ENCODE measurements around the gene SULT1C2.

SULT1C2 gene

DNA sequence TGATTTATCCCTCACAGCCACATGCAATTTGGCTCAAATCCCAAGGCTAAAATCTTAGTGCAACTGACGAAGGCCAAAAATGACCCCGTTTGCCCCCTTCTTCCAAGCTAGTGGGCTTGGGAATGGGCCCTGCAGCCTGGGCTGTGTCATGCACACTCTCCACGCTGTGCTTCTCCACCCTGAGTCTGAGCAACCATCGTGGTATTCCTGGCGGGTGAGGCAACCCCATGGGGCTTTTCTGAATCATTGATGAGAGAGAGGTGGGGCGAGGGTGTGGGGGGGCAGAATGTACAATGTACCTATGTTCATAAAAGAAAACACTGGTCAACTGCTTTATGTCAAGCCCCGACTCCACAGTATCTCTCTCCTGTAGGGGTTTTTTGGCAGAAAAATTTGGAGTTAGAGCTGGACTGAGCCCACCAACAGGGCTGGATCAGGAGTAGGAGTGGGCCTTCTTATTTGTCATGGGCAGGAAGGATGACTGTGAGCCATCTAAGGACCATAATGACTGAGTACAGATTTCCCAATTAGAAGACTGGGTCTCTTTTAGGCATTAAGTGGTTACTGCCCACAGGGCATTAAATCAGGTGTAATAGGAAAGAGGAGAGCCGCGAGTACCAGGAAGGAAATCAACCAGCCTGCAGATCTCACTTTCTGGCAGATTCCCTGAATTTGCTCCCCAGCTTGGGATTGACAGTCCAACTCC, 8.9 kb downstream of the SULT1C2 start:
- DNase-seq, result no peak

DNA sequence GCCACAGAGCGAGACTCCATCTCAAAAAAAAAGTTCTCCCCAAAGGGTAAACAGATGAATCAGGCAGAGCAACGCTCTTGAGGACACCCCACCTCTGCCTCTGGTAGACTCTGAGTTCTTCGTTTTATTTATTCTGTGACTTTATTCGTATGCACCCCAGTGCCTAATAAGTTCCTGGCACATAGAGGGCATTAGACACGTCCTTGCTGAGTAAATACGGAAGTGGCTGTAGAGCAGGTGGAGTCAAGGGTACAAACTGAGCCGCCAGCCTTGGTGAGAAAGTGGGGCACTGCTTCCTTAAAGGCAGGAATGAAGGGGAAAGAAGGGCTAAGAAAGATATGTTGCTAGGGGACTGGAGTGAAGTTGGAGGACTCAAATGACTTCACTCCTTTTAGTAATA, 12.9 kb downstream of the SULT1C2 start:
- DNase-seq, result no peak

DNA sequence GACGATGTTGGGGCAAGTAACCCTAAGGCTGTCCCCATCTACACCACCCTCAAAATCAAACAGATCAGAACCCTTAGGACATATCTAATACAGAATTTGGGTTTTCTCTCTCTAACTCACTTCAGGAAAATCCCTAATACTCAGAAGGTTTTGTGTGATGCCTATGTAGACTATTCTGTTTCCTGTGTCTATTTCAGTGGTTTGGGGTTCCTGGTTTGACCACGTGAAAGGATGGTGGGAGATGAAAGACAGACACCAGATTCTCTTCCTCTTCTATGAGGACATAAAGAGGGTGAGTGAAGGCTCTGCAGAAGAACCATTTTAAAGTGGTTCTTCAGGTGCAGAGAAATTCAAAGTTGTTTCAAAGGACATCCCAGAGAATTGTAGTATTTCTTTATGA, 16.3 kb downstream of the SULT1C2 start:
- no peak for DNase-seq

DNA sequence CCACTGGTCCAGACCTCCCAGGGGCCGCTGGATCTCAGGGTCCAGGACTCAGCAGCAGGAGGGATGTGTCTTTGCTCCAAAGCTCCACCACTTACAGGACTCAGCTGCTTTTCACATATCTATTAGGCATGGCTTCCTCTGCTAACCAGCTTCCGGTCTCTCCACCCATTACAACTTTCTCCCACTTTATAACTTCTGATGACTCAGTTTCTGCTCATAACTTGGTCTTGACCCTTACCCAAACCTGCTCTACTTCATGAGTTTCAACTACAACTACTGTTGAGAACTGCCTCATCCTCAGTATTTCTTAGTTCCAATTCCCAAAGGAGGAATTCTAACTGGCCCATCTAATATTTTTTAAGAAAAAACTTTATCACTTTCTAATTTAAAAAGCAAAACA, 17.2 kb downstream of the SULT1C2 start:
- DNase-seq, result no peak

DNA sequence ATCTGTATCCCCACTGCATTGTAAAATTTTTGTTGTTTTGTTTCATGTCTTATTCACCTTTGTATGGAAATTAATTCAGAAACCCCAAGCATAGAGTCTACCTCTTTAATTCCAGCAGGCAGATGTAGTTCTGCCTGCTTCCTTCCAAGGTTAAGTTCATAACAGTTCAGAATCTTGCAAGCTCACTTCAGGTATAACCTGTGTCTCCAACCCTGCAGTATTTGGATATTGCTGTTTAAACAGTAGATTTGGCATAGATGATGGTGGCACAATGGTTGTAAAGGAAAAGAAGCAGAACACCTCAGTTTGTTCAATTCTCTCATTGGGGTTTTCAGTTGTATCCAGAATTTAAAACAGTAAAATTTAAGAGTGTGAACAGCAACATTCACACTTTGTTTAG, 21.2 kb downstream of the SULT1C2 start:
- no peak for DNase-seq

DNA sequence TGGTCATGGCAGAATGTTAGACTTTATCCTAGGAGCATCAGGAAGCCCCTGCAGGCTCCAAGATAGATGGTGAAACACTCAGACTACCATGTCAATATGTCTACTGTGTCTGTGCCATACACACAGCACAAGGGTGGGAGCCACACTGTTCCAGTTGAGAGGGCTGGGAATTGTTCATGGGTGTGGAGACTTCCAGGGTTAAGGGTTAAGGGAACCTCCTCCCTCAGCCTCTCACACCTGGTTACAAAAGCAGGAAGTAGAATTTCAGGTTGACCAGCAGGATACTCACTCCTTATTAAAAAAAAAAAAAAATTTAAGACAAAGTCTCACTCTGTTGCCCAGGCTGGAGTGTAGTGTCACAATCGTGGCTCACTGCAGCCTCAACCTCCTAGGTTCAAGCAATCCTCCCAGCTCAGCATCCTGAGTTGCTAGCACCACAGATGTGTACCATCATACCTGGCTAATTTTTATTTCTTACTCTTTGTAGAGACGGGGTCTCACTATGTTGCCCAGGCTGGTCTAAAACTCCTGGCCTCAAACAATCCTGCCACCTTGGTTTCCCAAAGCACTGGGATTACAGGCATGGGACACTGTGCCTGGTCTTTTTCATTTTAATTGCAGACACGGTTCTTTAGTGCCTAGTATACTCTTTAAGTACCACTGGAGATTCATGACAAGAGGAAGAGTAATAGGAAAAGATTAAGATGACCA, 26.0 kb downstream of the SULT1C2 start:
- no peak for DNase-seq

DNA sequence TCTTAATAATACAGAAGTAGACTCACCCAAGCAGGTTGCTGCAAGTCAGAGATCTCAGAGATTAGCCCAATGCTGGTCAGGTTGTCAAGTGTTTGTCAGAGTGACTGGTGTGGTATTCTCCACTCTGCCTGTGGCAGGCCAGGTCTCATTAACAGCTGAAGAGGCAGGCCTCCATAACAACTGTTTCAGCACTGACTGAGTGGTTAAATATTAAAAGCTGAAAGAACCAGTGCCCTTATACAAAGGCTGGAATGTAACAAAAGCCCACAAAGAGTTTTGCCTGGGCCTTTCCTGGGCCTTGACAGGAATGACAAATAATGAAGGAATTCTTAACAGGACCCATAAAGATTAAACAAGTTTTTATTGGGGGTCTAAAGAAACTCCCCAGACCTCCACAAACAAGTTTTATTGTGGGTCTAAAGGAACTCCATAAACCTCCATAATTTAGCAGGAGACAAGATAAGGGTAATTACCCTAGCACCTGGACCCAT, 26.8 kb downstream of the SULT1C2 start:
- DNase-seq, result no peak

DNA sequence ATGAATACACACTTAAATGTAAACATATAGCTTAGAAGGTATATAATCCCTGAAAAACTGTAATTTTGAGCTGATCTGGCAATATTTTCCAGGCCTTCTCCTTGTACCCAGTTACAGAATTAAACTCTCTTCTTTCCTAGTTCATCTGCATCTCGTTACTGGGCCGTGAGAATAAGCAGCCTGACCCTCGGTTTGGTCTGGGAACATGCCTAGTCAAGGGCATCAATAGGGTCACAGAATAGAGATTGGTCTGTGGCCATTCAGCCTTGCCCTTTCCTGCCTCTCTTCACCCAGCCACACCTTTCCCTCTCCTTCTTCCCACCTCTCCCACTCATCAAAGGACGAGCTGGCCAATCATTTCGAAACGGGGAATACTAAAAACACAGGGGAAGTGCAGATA, 27.3 kb downstream of the SULT1C2 start:
- DNase-seq, result no peak

DNA sequence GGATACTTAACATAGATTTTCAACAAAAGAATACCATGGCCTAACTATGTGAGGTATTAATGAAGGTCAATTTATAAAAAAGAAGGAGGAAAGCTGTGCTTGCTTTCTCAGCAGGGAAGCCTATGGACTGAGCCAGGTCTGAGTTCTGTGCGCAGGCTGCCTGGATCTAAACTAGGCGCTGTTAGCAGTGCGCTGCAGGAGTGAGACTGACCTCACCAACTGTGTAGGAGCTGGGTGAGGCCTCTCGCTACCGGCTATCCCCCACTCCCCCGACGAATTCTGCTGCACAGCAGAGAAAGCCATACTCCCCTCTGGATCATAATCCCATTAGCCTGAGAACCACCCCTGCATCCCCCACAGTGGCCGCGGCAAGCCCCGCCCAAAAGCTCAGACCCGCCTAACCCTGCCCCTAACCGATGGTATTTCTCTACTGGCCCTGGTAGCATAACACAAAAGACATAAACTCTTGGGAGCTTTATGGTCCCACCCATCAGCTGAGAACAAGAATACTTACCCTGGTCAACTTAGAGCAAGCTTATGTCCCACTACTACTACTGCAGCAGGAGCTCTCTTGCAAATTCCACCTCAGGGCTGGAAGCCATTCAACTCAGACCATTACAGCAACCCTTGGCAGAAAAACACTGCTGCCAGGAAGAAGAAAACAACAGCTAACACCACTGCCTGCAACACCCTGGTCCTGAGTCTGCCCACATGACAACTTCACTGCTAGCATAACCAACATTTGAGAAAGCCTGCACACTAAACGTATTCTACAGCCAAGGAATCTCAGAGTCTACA, 28.0 kb downstream of the SULT1C2 start:
- DNase-seq, result no peak

DNA sequence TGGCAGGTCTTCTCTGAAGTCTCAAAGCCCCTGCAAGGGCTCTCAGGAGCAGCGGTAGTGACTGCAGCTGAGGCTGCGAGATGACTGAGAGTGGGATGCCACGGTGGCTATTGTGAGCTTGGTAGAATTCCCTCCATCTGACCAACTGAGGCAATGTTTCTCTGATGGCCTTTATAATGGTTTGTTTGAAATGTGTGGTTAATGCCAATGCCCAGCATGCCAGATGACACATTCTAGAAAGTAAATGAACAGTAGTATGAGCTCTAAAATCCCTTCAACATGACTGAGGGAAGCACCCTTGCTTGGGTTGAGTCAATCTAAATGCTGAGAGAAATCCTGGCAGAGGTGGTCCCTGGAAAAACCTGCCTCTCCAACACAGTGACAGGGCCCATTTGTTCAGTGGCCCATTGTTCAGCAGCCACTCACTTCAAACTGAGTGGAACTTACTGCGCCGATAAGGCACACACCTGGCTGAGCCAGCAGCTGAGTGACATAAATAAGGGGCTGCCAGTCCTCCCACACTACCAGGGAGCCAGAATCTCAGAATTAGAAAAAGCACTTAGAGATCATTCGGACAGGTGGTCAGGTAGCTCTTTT, 31.7 kb downstream of the SULT1C2 start:
- DNase-seq, result no peak

DNA sequence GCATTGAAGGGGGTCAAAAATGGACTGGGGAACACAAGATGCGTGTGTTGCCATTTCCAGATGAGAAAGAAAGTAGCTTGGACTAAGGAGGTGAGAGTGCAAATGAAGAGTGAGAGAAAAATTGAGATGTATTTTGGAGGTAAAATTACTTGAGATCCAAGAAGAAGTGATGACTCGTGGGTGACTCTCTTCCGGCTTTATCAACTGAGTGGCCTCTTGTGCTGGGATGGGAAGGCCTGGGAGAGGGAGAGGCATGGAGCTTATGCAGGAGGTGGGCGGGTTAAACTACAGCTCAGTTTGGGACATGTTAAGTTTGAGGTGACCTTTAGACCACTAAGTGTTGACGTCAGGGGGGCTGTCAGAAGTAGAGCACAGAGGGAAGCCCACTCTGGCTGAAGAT, 34.9 kb downstream of the SULT1C2 start:
- no peak for DNase-seq

DNA sequence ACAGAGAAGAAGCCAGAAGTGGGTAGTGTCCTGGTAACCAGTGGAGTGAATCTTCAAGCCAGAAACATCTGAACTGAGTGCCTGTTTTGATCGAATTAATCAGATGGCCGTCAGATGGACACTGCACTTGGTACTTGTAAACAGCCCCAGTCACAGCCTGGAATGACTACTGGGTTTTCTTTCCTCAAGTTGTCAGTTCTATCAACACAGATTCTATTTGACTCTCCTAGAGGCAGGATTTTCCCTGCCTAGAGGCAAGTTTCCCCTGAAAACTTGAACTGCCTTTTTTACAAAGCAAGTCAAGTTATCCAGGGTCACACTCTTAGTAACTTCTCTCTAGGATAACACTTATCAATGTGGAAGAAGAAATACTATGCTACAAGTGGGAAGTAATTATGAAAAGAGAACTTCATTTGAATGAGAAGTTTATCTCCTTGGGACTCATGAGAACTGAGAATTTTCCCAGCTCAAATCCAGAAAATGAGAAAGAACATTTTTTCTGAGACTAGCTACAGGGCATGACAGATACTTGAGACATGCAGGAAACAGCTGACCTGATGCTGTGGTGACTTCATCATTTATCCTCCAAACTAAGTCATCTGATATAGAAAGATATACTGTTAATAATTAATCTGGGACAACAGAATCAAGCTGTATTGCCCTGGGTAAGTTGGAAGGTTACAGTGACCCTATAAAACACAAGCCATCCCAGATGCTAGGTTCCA, 36.0 kb downstream of the SULT1C2 start:
- DNase-seq, result no peak

DNA sequence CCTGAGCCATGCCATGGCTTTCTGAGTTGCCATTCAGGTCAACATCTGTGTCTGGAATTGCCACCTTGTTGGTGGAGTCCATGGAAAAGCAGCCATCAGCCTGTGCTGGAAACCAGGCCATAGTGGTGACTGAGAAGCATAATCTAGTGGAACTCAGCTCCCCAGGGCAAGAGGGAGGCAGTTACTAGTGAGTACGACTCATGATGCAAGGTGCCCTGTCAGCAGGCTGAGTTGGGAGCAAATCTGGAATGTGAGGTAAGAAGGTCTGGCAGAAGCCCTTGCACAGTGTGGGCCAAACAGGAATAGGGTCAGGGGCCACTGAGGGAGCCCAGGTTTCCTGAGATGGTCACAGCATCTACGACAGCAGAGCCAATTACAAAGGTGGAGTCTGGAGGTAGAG, 37.1 kb downstream of the SULT1C2 start:
- DNase-seq, result no peak

DNA sequence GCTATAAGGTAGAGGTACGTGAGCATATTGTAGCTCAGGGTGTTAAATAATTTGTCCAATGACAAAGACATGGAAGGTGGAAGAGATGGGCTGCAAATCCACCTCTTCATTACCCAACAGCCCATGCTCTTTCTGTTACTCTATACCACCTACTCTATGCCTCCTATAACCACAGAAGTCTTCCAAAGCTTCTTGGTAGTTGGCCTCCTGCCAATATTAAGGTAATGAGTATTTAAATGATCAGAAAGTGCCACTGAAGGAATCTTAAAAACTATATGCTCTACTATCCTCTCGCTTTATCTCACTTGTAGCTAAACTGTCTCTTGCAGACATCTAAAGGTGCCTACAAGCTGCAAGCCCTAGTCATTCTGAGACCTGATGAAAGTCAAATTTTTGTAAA, 41.1 kb downstream of the SULT1C2 start:
- DNase-seq, result no peak

DNA sequence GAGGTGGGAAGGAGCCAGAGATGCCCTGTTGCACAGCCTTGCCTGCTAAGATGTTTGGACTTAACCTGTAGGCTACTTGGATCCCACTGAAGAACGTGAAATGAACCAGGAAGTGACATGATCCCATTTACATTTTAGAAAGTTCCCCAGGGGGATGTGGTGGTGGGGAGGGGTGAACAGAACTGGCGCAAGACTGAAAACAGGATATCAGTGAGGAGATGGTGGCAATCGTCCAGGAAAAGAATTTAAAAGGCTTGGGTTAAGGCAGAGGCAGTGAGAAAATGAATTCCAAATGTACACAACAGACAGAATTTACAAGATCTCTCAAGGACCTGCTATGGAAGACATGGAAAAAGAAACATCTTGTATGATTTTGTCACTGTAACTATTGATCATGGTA, 42.3 kb downstream of the SULT1C2 start:
- no peak for DNase-seq

DNA sequence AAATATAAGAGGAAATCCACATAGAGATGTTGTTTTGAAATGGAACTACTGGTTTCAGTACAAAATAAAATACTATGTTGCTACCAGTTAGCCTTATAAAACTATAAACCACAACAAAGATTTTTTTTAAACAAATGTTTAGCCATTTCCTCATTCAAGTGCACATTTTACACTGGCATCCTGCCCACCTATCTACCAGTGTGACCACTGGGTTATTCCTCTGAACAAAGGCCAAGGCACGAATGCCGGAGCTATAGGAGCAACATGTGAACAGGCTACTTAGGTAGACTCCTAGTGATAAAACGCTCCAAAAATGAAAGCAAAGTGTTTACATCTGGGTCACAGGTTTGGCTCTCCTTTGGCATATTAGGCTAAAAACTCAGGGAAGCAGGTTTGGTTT, 57.3 kb downstream of the SULT1C2 start:
- DNase-seq, result no peak

DNA sequence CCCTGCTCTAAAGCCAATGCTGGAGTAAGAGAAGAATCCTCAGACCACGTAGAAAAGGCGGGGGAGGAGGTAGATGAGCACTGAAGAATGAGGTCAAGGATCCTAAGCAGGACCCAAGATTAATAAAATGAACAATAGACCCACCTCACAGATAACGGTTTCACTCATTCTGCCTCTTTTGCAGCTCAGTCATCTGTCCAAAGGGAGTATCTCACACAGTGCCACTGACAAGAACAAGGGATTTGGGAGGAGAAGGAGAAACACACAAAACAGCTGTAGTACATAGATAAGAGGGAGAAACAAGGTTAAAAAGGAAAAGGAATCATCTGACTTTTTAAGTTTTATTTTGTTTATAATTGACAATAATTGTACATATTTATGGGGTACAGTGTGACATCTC, 58.1 kb downstream of the SULT1C2 start:
- no peak for DNase-seq

DNA sequence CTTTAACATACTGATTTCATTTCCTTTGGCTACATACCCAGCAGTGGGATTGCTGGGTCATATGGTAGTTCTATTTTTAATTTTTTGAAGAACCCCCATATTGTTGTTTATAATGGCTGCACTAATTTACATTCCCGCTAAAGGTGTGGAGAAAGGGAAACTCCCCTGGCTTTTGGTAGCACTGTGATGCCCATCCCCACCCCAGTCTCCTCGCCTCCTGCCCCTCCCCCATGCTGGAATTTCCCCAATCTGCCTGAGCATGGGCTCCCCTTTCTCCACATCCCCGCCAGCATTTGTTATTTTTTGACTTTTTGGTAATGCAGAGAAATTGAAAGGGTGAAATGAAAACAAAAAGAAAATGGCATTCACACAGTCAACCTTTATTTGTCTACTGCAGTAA, 59.1 kb downstream of the SULT1C2 start:
- DNase-seq, result no peak

DNA sequence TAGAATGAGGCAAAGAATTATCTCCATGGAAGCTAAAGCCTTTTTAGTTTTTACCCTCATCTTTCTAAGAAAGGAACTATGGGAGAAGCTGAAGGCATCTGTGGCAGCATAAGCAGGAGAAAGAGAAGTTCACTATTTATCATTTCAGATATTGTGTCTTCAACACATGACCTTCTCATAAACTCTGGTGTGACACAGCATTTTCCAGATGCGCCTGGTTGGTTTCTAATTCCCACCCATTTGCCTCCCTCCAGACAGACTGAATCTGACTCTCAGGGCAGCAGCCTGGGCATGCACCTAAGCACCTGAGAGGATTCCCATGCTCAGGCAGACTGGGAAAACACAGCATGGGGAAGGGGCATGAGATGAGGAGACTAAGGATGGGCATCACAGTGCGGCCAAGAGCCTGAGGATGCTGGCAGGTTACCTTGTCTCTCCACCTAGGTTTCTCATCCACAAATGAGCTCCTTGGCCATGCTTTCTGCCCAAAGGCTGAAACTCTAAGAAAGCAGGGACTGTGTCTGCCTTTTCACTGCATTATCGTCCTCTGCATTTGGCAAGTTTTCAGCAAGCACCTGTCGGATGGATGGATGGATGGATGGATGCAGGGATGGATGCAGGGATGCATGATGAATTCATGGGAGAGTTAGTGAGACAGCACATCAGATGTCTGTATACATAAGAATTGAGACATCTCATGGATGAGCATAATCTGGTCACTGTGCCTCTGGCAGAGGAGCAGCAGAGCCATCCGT, 60.3 kb downstream of the SULT1C2 start:
- no peak for DNase-seq

DNA sequence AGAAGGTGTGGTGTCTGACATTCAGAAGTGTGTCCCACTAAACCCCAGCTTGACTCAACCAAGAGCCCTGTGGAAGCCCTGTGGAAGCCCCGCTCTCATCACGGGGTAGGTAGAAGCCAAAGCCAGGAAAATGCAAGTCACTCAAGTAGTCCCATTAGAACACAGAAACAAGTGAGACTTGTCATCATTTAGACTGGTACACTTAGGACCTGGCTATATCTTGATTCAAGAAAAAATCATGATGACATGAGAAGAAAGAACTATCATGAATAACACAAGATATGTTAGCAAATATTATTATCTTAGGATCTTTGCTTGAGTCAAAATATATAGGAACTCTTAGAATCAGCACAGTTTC, 60.9 kb downstream of the SULT1C2 start:
- DNase-seq, result no peak

DNA sequence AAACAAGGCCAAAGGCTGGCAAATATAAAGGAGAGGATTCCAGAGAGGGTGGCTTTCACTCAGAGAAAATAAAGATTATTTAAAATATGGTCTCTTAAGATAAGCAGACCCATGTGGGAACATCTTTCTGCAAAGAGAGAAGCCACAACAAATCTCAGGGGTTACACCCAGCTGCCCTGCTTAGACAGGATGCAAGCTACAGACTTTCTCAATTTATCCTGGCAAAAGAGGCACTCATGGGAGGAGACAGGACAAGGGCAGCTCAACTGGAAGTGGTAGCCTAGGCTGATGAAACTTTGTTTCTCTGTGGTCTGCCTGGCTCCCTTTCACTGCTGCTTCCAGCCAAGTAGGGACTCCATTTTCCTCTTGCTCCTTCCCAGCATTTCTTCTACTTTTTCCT, 63.2 kb downstream of the SULT1C2 start:
- DNase-seq, result no peak

DNA sequence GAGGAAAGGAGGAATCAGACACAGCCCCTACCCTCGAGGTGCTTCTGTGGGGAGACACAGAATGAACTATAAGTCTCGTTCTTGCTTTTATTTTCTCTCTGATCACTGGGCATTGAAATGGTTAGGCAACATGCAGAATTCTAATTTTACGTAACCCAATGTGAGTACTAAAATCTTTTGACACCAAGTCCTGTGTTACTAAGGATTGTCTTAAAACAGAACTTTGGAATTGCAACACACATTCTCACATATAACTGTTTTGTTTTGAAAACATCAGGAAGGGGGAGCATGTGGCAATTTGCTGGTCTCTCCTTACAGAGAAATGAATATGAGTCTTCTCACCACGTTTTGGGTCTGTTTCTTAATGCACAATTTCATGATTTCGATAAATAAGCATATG, 65.4 kb downstream of the SULT1C2 start:
- no peak for DNase-seq

Data from activated T-cell treated with anti-CD3 and anti-CD28 coated beads for 4 hours (primary cell).